ENCODE results near the gene CNOT10.

The CNOT10 gene

GRCh38 chr3:32817558-32818228 is 132.7 kb downstream of the CNOT10 start, which contains the start of gene TRIM71:
TRIM71 (plus strand) TSS chr3:32817997; CDS start chr3:32818081, 84 bp downstream.
- no peak for DNase-seq (ENCODE audit: low read depth in 1 of 2, low spot score in 1 of 2)

GRCh38 chr3:32818229-32818969 is 133.4 kb downstream of the CNOT10 start:
- no peak for DNase-seq (ENCODE audit: low read depth in 1 of 2, low spot score in 1 of 2)

- no peak for DNase-seq (ENCODE audit: low read depth in 1 of 2, low spot score in 1 of 2)
Observed at GRCh38 chr3:32818970-32819511, 134.1 kb downstream of the CNOT10 start.

- DNase-seq (ENCODE audit: low read depth in 1 of 2, low spot score in 1 of 2) = no peak
Observed at GRCh38 chr3:32819551-32820348, 134.8 kb downstream of the CNOT10 start.

- no peak for DNase-seq (ENCODE audit: low read depth in 1 of 2, low spot score in 1 of 2)
Observed at GRCh38 chr3:32820430-32820829, 135.4 kb downstream of the CNOT10 start.

GRCh38 chr3:32820971-32821685 is 136.1 kb downstream of the CNOT10 start:
- DNase-seq (ENCODE audit: low read depth in 1 of 2, low spot score in 1 of 2) = no peak

GRCh38 chr3:32821686-32822296 is 136.8 kb downstream of the CNOT10 start:
- DNase-seq (ENCODE audit: low read depth in 1 of 2, low spot score in 1 of 2) = no peak

- DNase-seq (ENCODE audit: low read depth in 1 of 2, low spot score in 1 of 2) = no peak
Observed at GRCh38 chr3:32822609-32823498, 137.9 kb downstream of the CNOT10 start.

All from stimulated activated CD4-positive, alpha-beta T cell treated with anti-CD3 and anti-CD28 coated beads, Interleukin-15, amount 100 ng/mL, for 1 hour (primary cell).